CMK (cell line): ENCODE results near the gene STARD10.
A peak's percentile ranks its signal among the peaks of the same experiment; 100 is the strongest.

Experiments used
- DNase-seq: peaks from one replicate; pipeline ENCODE4 v3.0.0-alpha.2; 2010; ENCODE audit warnings: low read depth

The STARD10 gene

DNA sequence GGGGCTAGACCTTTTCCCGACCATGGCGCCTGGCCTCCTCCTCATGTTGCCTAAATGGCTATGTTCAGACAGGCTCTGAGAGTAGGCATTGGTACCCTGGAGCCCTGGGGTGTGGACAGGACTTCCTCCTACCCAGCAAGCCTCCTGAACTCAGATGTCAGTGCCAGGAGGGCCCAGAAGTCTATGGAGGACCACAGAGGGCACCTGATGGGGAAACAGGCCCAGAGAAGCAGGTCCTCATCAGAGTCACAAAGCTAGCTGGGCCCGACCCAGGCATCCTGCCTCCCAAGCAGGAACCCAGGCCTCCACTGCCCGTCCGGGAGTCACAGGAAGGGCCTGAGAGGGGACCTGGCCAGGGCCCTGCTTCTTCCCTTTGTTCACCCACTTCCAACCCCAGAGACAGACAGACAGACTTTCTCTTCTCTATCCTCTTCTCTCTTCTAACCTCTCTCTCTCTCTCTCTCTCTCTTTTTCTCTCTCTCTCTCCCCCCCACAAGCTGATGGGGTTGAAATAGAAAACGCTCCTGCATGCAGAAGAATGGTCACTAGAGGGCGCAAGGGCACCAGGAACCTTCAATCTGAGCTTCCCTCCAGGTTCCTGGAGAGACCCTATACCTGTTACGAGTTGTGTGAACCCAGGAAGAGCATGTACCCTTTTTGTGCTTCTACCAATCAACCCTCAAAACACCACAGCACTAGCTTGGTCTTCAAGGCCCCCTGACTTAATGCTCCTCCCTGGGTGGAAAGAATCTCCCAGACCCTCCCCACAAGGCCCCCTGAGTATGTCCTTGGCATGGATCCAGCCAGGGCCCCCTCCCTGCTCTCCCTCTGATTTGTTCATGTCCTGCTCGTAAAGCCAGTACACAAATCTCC lies 68.8 kb downstream of the STARD10 start:
- no peak for DNase-seq

GRCh38 chr11:72724021-72724551 lies 69.8 kb downstream of the STARD10 start:
- DNase-seq, result no peak

DNA sequence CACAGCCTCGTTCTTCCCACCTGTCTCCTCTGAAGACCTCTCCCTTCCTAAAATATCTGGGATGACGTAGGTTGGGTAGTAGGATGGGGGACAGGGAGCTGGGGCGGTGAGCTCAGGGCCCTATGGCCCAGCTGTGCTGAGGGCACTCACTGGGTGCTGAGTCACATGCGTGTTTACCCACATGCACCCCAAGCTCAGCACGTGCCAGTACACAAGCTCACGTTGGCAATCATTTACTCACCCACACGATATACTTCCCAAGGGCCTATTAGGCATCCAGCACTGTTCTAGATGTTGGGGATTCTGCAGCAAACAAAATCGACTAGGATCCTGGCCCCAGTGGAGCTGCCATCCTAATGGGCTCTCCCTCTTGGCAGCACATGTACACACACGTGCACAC lies 70.3 kb downstream of the STARD10 start:
- DNase-seq, result no peak

GRCh38 chr11:72722050-72722748 lies 71.6 kb downstream of the STARD10 start:
- DNase-seq, result peak; percentile 94

GRCh38 chr11:72721689-72722049 lies 72.2 kb downstream of the STARD10 start:
- no peak for DNase-seq

DNA sequence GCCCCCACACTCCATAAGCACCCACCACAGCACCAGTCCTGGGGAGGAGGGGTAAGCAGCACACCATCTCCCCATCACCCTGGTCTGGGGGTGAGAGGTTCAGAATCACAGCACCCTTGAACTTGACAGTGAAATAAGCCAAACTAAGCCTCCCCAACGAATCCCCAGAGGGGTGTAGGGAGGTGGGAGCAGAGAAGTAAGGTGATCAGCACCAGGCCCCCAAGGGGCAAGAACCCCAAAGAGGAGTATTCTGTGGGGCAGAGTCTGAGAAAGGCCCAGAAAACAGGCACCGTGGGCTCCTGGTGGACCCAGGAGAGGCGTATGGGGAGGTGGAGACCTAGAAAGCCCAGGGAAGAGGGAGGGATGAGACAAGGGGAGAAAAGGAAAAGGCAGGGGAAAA lies 72.6 kb downstream of the STARD10 start:
- DNase-seq, result no peak

DNA sequence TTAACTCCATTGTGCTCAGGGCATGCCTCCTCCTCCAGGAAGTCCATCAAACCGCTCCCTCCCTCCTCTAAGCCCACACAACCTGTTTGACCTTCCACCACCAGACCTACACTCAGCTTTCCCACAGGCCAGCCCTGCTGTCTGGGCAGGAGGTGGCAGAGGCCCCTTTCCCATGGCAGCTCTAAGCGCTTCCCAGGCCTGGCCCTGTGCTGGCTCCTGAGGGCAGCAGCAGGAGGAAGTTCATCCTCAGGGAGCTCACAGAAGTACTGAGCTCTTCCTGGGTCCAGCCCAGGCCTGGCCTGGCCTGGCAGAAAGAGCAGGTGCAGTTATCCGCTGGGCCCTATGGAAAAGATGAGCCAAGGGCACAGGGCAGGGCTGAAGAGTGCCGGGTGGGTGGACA lies 73.1 kb downstream of the STARD10 start:
- DNase-seq, result no peak

DNA sequence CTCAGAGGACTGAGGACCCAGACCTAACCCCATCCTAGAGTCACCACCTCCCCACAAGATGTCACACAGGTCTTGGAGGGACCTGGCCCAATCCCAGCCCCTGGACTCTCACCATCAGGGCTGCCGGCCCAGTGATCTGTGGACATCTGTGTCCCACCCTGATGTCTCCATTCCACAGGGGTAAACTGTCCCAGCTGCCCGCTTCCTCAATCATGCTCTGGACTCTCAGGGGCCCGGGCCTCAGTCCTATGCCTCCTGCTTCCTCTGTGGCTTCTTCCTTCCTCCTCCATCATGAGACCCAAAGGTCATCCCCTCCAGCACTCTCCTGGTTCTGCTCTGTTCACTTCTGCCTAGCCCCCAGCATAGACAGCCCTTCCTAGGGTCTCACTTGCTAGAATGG lies 73.8 kb downstream of the STARD10 start:
- no peak for DNase-seq

- no peak for DNase-seq
Observed at GRCh38 chr11:72719551-72719950, 74.3 kb downstream of the STARD10 start.

- no peak for DNase-seq
Observed at GRCh38 chr11:72719144-72719543, 74.7 kb downstream of the STARD10 start.

GRCh38 chr11:72718101-72718501 lies 75.7 kb downstream of the STARD10 start:
- DNase-seq, result no peak

DNA sequence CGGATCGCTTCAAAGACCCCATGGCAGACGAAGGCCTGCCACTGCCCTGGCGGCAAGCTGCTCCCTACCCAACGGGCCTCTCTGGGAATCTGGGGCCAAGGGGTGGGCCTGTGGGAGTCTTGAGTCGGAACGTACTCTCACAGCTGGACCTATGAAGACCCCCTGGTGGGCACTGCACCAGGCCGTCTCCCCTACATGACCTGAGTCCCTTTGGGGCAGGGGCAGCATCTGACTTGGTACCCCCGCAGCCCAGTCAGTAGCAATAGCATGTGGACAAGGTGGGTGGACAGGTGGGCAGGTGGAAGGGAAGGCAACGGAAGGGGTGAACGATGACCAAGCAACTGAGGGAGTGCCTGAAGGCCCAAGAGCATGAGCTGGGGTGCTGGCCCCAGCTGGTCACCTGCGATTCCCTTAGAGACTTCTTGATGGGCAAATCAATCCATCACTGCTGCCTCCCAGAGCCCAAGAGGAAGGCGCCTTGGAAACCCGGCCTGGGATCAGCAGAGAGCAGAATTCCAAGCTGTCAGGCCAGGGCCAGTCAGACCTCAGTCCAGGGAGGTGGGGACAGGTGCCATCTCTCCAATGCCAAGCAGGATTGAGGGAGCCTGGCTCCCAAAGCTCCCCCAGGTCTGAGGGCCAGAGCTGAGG lies 76.9 kb downstream of the STARD10 start:
- no peak for DNase-seq

- DNase-seq, result no peak
Observed at GRCh38 chr11:72716290-72716689, 77.6 kb downstream of the STARD10 start.

- DNase-seq, result no peak
Observed at GRCh38 chr11:72712841-72713240, 81.0 kb downstream of the STARD10 start.

DNA sequence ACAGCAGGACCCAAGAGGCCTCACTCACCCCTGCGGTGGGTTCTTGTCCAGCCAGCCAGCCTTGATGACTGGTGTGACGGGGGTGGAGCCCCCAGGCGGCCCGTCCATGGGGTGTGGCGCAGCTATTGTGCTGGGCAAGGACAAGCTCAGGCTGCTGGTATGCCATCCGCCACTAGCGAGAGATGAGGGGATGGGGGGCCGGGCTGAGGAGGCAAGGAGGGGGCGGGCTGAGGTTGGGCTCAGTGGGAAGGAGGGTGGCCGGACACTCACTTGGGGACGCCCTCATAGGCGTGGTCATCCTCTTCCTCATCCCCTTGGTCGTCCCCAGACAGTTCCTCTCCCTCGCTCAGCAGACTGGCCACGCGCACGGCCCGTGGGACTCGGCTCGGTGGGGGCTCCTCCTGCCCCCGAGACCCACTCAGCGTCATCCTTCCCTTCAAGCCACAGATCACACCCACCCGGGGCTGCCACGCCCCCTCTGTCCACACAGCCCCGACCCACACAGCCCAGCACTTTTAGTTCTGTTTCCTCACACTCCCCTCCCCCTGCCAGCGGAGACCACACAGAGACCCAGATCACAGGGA lies 81.6 kb downstream of the STARD10 start:
- peak; percentile 76 for DNase-seq

- DNase-seq, result no peak
Observed at GRCh38 chr11:72711141-72711540, 82.7 kb downstream of the STARD10 start.

DNA sequence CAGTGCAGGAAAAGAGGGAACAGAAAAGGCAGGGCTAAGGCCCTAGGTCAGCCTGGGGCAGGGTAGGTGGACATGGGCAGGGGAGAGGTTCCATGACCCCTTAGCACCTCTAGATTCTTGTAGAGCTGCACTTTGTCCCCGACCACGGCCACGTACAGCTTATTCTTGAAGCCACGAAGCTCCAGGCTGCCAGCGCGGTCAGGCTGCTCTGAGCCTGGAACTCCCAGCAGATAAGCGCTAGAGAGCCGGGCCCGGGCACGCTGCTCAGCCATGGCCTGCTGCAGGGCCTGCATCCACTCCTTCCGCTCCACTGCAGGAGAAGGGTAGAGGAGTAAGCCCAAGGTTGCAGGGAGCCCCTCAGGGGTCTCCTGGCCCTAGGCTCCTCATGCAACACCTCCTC lies 83.6 kb downstream of the STARD10 start:
- DNase-seq, result no peak

- no peak for DNase-seq
Observed at GRCh38 chr11:72709478-72710238, 84.2 kb downstream of the STARD10 start.

DNA sequence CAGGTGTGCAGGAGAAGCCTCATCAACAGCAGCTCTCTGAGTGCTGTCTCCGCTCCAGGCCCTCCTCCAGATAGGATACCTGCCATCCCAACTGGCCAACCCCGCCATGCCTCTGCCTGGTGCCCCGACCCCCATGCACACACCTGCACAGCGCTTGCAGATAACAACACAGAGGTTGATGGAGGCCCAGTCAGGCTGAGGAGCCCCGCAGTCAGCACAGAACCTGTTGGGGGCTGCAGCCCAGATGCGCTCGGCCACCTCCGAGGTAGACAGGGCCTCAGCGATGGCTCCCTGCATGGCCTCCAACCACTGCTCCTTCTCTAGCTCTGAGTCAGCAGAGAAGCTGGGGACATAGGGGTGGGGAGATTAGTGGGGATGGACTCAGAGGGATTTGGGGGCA lies 86.8 kb downstream of the STARD10 start:
- DNase-seq, result no peak

DNA sequence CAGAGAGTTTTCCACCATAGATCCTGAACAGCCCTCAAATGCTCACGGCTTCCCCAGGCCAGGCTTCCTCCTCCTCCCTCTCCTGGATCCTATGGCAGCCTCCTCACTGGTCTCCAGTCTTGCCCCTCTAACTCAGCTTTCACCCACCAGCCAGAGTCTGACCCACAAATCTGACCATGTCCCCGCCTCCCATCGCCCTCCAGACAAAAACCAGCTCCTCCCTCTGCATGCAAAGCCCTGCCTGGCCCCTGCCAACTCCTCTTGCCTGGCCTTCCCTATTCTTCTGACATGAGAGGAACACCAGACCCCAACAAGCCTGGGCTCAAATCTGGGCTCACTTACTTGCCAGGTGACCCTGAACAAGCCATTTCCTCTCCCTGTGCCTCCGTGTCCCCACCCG lies 87.3 kb downstream of the STARD10 start:
- no peak for DNase-seq
